ENCODE data around the gene ZC3H6.
"Not testable (repeated sequence)": the region's sequence is repeated elsewhere in the genome, so short reads cannot be mapped to it uniquely, and the experiment has no call there.

Gene ZC3H6

DNA sequence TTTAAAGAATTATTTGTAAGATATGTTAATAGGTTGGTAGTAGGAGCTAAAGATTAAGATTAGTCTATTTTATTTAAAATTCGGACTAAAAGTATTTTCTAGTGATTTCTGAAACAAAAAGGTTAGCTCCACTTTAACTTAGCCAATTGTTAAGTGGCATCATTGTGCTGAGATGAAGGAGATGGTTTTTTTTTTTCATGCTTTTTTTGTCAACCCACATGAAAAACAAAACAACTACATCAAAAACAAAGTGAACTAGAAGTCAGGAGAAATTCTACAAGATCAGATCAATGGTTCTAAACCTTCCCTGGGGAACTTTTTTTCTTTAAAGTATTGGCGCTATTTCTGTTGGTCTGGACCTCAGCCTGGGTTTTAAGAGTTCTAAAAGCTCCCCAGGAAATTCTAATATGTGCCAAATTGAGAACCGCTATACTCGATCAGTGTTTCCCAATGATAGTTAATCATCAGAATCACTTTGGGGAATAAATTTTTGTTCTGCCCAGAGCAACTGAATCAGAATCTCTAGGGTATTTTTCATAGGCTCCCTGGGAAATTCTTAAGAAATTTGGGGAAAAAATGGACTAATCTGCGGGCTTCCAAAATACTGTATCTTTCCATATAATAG is 2.3 kb downstream of the ZC3H6 start:
- DNase-seq: no peak

DNA sequence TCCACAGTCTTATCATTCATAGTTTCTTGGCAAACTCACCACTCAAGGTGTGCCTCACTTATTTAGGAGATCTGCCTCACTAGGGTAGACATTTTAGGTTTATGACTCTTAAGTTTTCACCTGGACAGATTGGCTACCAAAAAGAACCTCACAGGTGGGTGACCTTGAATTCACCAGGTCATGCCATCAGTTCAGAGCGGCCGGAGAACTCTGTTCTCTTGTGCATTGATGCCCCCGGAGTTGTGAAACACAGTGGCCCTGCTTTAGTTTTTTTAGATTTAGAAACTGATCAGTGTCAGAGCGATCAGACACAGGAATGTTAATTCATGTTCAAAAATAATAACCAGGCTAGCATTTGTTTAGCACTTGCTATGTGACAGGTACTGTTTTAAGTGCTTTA is 6.7 kb downstream of the ZC3H6 start:
- not testable (repeated sequence) for DNase-seq

DNA sequence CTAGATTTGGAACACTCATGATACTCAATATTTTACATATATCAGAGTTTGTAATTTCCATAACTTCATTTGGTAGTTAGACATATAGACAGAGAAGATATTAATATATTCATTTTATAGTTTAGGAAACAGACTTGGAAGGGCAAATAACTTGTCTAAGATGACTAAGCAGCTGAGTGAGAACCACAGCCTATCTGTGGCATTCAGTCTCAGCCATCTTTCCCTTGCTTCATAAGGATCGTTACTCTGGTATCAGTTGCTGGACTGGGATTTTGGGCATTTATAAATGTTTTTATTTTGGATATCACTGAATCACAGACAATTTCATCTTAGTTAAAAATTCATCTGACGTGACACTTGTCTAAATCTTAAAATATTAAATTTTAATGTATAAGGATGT is 8.1 kb downstream of the ZC3H6 start:
- DNase-seq: not testable (repeated sequence)

DNA sequence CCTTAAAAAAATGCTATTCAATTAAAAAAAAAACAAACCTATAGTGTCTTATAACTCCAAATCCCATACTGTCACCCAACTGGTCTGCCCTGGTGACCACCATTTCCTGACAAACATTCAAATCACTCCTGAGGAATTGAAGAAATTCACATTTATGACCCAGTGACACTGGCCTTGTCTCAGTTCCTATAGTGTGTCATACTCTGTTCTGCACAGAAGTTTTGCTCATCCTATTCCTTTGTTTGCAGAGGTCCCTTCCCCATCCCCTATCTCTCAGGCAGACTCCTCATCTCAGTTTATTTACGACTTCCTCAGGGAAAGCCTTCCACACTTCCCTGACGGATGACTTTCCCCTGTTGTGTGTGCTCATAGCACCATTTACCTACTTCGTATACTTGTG is 14.7 kb downstream of the ZC3H6 start:
- no peak for DNase-seq

DNA sequence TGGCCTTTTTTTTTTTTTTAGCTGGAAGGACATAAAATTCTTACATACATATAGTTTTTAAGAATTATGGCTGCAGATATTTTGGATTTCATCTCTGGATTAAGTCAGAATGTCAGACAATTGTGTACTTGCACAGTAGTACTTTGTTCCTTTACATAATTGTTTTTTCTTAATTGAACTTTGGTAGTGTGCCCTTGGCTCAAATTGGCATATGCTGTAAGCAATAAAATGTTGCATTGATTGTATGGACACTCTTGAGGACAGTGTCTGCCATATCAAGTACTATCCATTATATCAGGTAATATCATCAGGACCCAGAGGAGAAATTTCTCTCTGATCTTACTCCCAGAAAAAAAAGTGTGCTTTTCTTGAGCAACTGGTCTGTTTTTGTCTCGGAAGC is 15.3 kb downstream of the ZC3H6 start:
- DNase-seq: no peak

DNA sequence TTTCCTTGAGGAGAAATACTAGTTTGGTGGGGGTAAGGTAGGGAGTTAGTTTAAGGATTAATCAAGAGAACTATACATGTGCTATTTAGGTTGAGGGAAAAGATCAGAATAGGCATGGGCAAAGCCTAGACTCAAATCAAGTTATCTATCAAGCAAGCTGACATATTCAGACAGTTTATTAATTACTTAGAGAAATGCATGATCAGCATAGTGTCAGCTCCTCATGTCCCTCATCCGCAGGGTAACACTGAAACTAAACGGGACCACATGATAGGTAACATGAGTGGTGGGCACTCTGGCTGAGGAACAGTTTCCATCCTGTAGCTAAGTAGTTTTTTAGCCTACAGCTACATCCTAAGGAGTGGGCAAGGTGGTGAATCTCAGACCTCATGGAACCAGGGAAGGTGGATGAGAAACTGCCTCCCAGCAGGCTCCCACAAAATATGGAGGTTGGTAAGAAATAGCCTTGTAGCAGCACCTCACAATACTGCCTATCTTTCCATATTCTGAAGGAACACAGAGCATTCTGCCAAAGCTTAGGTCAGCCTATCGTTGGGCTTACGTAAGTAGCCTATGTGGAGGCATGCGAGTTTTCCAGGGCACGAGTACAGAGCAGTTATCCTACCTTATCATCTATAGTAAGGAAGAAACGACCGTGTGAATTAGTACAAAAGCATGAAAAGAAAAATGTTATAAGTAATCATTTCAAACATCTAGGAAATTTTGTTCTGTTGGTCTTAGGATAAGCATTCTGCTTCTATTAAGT is 18.4 kb downstream of the ZC3H6 start:
- no peak for DNase-seq

DNA sequence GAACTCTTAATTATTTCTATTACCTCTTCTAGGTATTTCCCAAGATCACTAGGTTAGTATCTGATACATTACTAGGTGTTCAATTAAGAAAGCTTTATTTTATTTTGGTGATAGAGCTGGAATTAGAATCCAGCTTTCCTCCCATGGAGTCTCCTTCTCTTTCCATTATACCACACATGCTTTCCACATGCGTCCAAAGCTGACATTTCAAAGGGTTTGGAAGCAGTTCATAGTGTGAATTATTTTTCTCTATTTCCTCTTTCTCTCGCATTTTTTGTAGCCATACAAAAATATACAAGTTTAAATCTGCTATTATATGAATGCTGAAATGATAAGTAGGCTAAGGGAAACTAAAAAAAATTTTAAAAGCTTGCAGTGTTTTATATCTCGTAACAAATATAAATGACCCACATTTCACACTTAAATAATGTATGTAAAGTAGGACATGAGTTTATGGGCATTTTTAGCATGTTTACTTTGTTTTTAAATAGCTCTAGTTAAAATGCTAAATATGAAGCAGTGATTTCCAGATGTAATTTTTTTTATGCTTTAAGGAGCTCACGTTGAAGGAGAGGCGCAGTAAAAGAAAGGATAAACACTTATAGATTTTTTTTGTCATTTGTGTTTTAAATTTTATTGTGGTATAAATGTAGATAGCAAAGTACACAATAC is 20.1 kb downstream of the ZC3H6 start:
- no peak for DNase-seq

DNA sequence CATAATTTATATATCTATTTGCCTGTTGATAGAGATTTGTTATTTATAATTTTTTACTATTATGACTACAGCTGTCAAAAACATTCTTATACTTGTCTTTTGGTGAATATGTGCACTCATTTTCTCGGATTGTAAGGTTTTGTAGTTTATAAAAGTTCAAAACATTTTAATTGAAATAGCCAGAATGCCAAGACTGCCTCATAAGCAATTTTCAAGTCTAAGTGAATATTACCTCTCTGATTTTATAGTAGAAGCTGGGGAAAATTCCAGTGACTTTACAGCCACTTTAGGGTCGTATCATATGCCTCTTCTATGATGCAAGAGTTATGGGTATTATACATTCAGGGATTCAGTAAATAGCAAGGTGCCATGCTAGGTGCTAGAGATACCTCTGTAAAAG is 21.0 kb downstream of the ZC3H6 start:
- DNase-seq: no peak

DNA sequence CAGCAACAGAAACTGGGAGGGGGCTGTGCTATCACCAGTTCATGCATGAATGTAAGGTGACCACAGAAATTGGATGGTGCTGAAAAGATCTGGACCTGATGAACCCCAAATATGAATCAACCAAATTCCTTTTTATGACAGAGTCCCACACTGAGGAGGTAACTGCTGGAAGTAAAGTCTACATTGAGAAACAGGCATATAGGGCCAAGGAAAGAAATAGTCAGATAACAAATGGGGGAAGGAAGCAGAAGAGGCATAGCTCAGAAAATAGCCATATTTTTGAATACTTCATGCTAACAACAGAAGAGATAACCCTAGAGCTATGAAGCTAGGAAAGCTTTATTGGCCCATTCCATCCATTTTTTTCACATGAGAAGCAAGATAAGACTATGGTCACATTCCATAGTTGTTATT is 25.8 kb downstream of the ZC3H6 start:
- no peak for DNase-seq

DNA sequence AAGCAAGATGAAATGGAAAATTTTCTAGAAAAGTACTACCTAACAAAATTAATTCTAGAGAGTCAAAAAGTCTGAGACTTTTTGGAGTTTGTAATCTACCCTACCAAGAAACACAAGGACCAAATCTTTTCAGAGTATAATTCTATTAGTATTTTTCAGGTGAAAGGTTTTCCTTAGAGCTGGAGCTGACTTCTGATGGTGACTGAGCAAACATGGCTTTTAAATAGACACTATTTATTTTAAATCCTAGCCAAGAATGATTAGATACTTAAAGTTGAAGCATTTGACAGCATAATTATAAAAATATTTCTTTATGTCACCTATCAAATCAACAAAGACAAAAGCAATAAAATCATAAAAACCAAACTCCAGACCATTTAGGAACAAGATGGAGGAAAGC is 26.6 kb downstream of the ZC3H6 start:
- DNase-seq: no peak

DNA sequence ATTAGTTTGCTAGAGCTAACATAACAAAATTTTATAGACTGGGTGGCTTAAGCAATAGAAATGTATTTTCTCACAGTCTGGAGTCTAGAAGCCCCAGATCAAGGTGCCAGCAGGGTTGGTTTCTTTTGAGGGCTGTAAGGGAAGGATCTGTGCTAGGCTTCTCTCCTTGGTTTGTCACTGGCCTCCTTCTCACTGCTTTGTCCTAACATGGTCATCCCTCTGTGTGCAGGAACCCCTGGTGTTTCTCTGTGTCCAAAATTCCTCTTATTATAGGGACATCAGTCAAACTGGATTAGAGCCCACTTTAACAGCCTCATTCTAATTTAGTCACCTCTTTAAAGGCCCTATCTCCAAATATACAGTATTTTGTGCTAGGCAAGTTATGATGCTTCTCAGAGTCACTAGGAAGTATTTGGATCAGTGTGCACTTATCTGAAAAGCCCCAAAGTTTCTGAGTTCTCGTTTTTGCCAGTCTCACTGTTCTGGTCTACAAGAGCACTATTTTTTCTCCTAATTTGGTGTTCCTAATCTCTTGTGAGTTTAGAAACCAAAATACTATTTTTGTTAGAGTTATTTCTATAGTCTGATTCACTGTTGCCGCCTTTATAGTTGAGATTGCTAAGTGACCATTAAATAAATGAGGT is 29.0 kb downstream of the ZC3H6 start:
- no peak for DNase-seq

DNA sequence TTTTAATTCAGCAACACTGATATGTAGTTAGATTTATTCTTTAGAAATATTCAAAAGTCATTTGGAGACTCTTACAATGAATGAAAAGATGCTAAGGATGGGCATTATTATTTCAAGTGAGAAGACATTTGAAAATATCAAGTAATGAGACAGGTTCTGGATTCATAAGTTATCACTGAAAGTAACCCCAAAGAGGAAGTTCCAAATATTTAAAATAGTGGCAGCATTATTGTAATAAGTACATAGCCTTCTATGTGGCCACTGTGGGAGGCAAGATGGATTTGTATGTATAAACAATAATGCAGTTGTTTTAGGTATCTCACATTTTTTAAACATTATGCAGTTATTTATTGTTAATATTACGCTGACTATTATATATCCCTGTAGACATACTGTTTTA is 29.7 kb downstream of the ZC3H6 start:
- DNase-seq: no peak

DNA sequence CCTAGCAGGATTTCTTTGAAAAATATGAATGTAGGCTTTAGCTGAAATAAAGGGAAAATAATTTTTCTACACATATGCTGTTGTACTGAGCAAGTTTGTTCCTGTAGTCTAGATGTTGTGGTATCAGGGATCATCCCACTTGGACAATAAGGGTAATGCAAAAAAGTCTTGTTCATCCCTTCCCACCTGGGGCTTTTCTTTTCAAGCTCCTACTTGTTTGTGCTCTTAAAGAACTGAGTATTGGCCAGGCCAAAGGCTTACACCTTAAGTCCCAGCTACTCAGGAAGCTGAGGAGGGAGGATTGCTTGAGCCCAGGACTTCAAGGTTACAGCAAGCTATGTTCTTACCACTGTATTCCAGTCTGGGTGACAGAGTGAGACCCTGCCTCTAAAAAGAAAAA is 35.5 kb downstream of the ZC3H6 start:
- no peak for DNase-seq

DNA sequence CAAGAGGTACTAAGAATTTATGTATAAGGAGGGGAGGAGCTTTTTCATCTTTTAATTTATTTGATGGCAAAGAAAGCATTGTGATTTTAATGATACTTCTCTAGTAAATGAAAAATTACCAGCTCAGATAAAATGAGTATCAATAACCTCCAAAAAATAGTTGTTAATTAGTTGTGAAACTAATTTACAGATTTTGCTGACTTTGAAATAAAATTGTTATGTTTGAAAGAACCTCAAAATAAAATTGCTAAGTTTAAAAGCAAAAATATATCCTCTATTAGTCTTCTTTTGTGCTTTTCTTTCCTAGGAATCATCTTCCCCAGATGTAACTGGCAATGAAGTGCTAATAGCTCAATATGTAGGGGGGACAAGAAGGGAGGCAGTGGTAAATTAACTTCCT is 36.5 kb downstream of the ZC3H6 start:
- DNase-seq: no peak

DNA sequence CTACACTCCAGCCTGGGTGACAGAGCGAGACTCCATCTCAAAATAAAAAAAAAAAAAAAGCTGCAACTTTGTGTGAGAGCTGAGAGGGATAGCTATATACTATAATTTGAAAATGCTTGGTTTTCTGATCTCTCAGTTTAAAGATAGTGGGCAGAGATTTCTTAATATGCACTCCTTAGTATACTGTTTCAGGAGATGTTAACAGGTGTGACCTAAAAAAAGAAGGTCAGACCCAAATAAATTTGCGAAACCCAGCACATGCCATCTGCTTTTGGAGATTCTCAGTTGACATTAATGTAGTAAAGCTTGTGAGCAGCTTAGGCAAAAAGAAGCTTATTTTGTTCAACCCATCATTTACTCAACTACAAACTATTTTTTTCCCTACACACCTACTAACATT is 37.4 kb downstream of the ZC3H6 start:
- no peak for DNase-seq

DNA sequence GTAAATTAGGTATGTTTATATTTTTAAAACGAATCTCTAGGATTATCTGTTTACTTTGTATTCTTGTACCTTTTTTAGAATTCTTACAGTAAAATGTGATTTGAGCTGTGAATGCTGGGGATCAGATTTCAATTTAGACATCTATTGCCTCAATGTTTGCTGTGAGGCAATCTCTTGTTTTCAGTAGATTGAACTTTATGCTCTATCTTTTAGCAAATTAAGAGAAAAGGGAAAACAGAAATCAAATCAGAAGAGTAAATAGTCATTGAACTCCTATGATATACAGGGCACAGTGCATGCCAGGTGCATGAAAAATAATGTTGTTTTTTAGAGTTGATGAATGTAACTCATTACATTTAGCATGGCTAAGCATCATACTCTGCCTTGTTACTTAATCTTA is 39.5 kb downstream of the ZC3H6 start:
- DNase-seq: no peak

DNA sequence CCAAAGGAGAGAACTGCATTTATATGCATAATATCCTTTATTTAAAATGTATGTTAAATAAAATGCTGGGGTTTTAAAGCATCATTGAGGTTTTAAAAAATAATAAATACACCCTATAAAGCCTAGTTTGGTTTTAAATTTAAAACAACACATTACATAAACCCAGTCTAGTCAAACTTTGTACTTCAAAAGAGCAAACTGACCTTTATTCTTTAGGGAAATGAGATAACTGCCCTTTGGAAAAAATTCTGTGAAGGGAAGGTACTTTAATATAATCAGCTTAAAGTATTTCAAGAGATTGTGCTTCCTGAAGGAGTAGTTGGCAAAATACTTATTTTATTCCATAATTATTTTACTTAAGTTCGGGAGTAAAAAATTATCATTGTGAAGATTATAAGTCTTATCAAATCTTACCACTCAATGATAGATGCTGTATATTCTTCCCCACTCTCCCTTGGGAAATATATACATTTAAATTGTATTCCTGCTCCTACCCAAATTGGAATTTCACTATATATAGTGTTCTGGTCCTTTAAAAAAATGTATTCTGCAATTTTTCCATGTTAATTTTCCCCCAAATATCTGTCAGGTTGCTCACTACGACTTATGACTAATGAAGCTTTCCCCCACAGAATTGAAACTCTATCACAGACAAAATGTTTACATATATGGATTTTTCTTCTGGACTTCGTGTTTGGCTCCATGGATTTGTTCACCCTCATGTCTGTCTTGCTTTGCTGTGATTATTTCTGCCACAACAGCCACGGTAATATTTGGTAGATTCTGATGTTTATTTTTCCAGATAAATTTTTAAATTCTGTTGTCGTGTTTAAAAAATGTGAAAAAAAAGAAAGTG is 42.1 kb downstream of the ZC3H6 start:
- DNase-seq: no peak

DNA sequence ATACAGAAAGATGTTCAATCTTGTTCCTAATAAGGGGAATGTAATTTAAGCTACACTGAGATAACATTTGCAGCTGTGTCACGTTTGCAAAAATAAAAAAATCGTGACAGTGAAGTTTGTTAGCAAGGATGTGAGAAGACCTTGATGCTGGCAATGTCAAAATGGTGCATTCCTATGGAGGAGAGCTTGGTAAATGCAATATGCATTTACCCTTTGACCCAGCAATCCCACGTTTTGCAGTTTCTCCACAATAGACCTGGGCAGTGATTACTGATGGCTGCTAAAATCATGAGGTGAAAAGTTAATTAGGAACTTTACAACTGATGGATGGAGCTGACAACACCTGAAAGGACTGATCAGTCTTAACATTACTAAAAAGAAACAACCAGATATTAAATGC is 43.1 kb downstream of the ZC3H6 start:
- DNase-seq: no peak

DNA sequence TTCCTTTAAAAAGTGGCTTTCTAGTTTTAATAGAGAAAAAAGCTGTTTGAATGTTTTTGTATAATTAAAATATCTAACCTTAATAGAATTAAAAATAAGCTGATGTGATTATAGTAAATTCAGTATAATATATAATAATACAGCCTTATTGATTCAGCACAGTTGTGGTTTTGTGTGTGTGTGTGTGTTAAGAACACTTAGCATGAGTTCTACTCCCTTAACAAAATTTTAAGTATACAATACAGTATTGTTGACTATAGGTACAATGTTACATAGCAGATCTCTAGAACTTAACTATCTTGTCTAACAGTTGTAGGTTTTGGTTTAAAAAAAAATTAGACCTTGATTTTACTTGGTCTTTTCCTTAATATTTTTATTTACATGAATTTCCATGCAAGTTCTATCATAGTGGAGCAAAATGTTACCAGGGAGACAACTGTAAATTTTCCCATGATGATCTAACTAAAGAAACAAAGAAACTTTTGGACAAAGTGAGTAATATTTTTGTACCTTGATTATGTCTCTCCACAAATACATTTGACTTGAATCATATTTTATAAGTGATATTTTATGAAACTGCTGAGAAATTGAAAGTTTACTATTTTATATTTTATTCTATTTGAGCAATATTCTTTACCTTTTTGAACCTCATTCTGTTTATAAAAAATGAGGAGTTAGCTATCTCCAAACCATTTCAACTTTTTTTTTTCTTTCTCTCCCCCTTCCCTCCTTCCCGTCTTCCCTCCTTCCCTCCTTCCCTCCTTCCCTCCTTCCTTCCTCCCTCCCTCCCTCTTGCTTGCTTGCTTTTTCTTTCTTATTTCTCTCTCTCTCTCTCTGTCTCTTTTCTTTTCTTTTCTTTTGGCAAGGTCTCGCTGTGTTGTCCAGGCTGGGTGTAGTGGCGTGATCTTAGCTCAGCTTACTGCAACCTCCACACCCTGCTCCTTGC is 46.3 kb downstream of the ZC3H6 start:
- DNase-seq: no peak

DNA sequence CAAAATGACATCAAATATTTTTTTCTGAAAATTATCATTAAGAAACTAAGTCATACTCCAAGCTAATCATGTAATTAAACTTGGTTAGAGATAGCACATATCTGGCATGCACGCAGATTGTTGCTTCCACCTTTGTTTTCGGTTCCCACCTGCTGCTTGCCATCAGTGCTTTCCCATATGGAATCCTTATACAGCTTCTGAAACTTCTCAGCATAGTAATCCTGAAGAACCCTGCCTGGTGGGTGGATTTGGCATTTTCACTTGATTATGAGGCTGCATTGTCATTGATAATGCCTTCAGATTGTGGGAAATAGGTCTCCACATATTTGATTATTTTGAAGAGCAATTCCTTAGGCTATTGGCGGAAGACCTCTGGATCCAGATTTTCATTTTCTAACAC is 47.5 kb downstream of the ZC3H6 start:
- DNase-seq: no peak

All from nucleus accumbens (tissue), 56 donors.